ENCODE results near the gene PHACTR1. TPM values are rescaled to one million over a fixed set of nuclear protein-coding genes. Genes with fewer than 3 reads are reported as not detected.

Gene PHACTR1
- total RNA-seq, 4 donors from 2014 or later, result 1.2 to 3.2 (median 1.6) TPM; not detected in 1

- intact Hi-C loops (cut with DNase I; ENCODE audit: low total_unique reads) (no loop called here), in situ Hi-C loops (cut with MboI; ENCODE audit: low pct_ligation_motif_present in 1 of 4, low pct_unique_long_range_greater_than_20kb in 1 of 4, low sequenced_read_pairs in 3 of 4) (no loop called here)
- no peak for DNase-seq
- TF ChIP-seq CTCF (IDR thresholded peaks at IDR 0.05) (no peak), POLR2A (IDR thresholded peaks at IDR 0.05) (no peak), EP300 (IDR thresholded peaks at IDR 0.05; ENCODE audit: low read depth) (no peak), POLR2AphosphoS5 (IDR thresholded peaks at IDR 0.05) (no peak)
- Histone ChIP-seq H3K4me3 (no peak overlapping the region), H3K36me3 (no peaks in the 10 kb centered on the region), H3K27ac (no peak overlapping the region), H3K4me1 (no peaks in the 10 kb centered on the region), H3K9me3 (no peaks in the 10 kb centered on the region), H3K27me3 (no peaks in the 10 kb centered on the region)
- WGBS, 2 donors (ENCODE audit: low coverage in 1 of 2), result 65 to 84% methylated on average over 4 to 6 of the region's 6 CpGs
Measured at GRCh38 chr6:13238017-13238416, 521.5 kb downstream of the PHACTR1 start.

- Histone ChIP-seq H3K36me3 (no peaks in the 10 kb centered on the region), H3K4me3 (no peak overlapping the region), H3K27me3 (no peaks in the 10 kb centered on the region), H3K9me3 (no peaks in the 10 kb centered on the region), H3K27ac (no peak overlapping the region), H3K4me1 (no peaks in the 10 kb centered on the region)
- intact Hi-C loops (cut with DNase I; ENCODE audit: low total_unique reads), result no loop called here
- WGBS, 2 donors (ENCODE audit: low coverage in 1 of 2), result 93 to 97% methylated on average over 6 to 7 of the region's 7 CpGs
- no peak for DNase-seq
- in situ Hi-C loops (cut with MboI; ENCODE audit: low pct_ligation_motif_present in 1 of 4, low pct_unique_long_range_greater_than_20kb in 1 of 4, low sequenced_read_pairs in 3 of 4), result no loop called here
- TF ChIP-seq CTCF (IDR thresholded peaks at IDR 0.05) (no peak), POLR2AphosphoS5 (IDR thresholded peaks at IDR 0.05) (no peak), POLR2A (IDR thresholded peaks at IDR 0.05) (no peak), EP300 (IDR thresholded peaks at IDR 0.05; ENCODE audit: low read depth) (no peak)
Measured at GRCh38 chr6:13238640-13239216, 522.2 kb downstream of the PHACTR1 start.

GRCh38 chr6:13239530-13240455, 523.2 kb downstream of the PHACTR1 start:
- H3K27me3 ChIP-seq, result no peaks in the 10 kb centered on the region
- H3K27ac ChIP-seq, result no peak overlapping the region
- no peak overlapping the region for H3K4me3 ChIP-seq
- intact Hi-C loops (cut with DNase I; ENCODE audit: low total_unique reads) (no loop called here), in situ Hi-C loops (cut with MboI; ENCODE audit: low pct_ligation_motif_present in 1 of 4, low pct_unique_long_range_greater_than_20kb in 1 of 4, low sequenced_read_pairs in 3 of 4) (no loop called here)
- H3K36me3 ChIP-seq, result no peaks in the 10 kb centered on the region
- no peaks in the 10 kb centered on the region for H3K9me3 ChIP-seq
- WGBS, 2 donors (ENCODE audit: low coverage in 1 of 2), result 81 to 83% methylated on average over 7 to 9 of the region's 9 CpGs
- no peak for DNase-seq
- no peaks in the 10 kb centered on the region for H3K4me1 ChIP-seq
- TF ChIP-seq EP300 (IDR thresholded peaks at IDR 0.05; ENCODE audit: low read depth) (no peak), POLR2A (IDR thresholded peaks at IDR 0.05) (no peak), CTCF (IDR thresholded peaks at IDR 0.05) (no peak), POLR2AphosphoS5 (IDR thresholded peaks at IDR 0.05) (no peak)

GRCh38 chr6:13241364-13241763, 524.8 kb downstream of the PHACTR1 start:
- no peak overlapping the region for H3K27ac ChIP-seq
- no peak for TF ChIP-seq EP300 (IDR thresholded peaks at IDR 0.05; ENCODE audit: low read depth)
- TF ChIP-seq POLR2A (IDR thresholded peaks at IDR 0.05), result no peak
- no peak for TF ChIP-seq CTCF (IDR thresholded peaks at IDR 0.05)
- no peak for TF ChIP-seq POLR2AphosphoS5 (IDR thresholded peaks at IDR 0.05)
- in situ Hi-C loops (cut with MboI; ENCODE audit: low pct_ligation_motif_present in 1 of 4, low pct_unique_long_range_greater_than_20kb in 1 of 4, low sequenced_read_pairs in 3 of 4), result no loop called here
- intact Hi-C loops (cut with DNase I; ENCODE audit: low total_unique reads), result no loop called here
- no peak overlapping the region for H3K4me3 ChIP-seq
- DNase-seq, result no peak
- no peaks in the 10 kb centered on the region for H3K4me1 ChIP-seq
- H3K27me3 ChIP-seq, result no peaks in the 10 kb centered on the region
- WGBS, 2 donors (ENCODE audit: low coverage in 1 of 2), result 89% methylated on average over 5 of the region's 5 CpGs; no CpG with 5 or more reads in 1 of the 2 donors
- H3K36me3 ChIP-seq, result no peaks in the 10 kb centered on the region
- no peaks in the 10 kb centered on the region for H3K9me3 ChIP-seq
